H9 (cell line): ENCODE data around the gene PCDHGA8. TPM values are rescaled to one million over a fixed set of nuclear protein-coding genes. Genes with fewer than 3 reads are reported as not detected.
A peak's percentile ranks its signal among the peaks of the same experiment; 100 is the strongest.

ENCODE experiments used
- DNase-seq: peaks from one replicate; pipeline ENCODE4 v3.0.0-alpha.2; 2017
- H2AFZ ChIP-seq: one replicate; pipeline ENCODE4 v1.6.1; 2013; ENCODE audit warnings: mild to moderate bottlenecking, low read length, control low read depth, moderate library complexity
- H2AK5ac ChIP-seq: 2 replicates; pipeline ENCODE4 v1.6.1; 2013; ENCODE audit warnings: low read length, control low read depth, mixed read lengths; ENCODE audit not compliant: insufficient read length
- H2BK120ac ChIP-seq: one replicate; pipeline ENCODE4 v1.6.1; 2013; ENCODE audit warnings: low read depth, mild to moderate bottlenecking, low read length, control low read depth, inconsistent platforms; ENCODE audit not compliant: poor library complexity, severe bottlenecking
- H2BK12ac ChIP-seq: 2 replicates; pipeline ENCODE4 v1.6.1; 2013; ENCODE audit warnings: low read length, control low read depth, mixed read lengths, low read depth; ENCODE audit not compliant: insufficient read length
- H2BK15ac ChIP-seq: 2 replicates; pipeline ENCODE4 v1.6.1; 2013; ENCODE audit warnings: low read depth, low read length, control low read depth
- H2BK20ac ChIP-seq: one replicate; pipeline ENCODE4 v1.6.1; 2013; ENCODE audit warnings: low read depth, mild to moderate bottlenecking, low read length, control low read depth, inconsistent platforms; ENCODE audit not compliant: poor library complexity, severe bottlenecking
- H2BK5ac ChIP-seq: 2 replicates; pipeline ENCODE4 v1.6.1; 2013; ENCODE audit warnings: low read length, control low read depth, mixed read lengths; ENCODE audit not compliant: insufficient read length
- H3K14ac ChIP-seq: 2 replicates; pipeline ENCODE4 v1.6.1; 2013; ENCODE audit warnings: low read length, control low read depth; ENCODE audit not compliant: insufficient read depth
- H3K18ac ChIP-seq: 2 replicates; pipeline ENCODE4 v1.6.1; 2013; ENCODE audit warnings: low read depth, mild to moderate bottlenecking, mixed read lengths, low read length, control low read depth; ENCODE audit not compliant: insufficient read length
- H3K23ac ChIP-seq: 2 replicates; pipeline ENCODE4 v1.6.1; 2013; ENCODE audit warnings: low read length, control low read depth, mixed read lengths, low read depth; ENCODE audit not compliant: insufficient read length
- H3K23me2 ChIP-seq: 2 replicates; pipeline ENCODE4 v1.6.1; 2013; ENCODE audit warnings: low read depth, mild to moderate bottlenecking, mixed read lengths, low read length, control low read depth; ENCODE audit not compliant: insufficient read length, poor library complexity, severe bottlenecking
- H3K27ac ChIP-seq: 2 replicates; pipeline ENCODE4 v1.5.1; 2013; ENCODE audit warnings: low read length, control low read depth, mixed read lengths, low read depth; ENCODE audit not compliant: insufficient read length
- H3K27me3 ChIP-seq: 2 replicates; pipeline ENCODE4 v1.6.1; 2013; ENCODE audit warnings: low read length, control low read depth, inconsistent platforms; ENCODE audit not compliant: insufficient read depth
- H3K4ac ChIP-seq: 2 replicates; pipeline ENCODE4 v1.6.1; 2013; ENCODE audit warnings: low read depth, mild to moderate bottlenecking, control low read depth, inconsistent platforms, low read length, moderate library complexity
- H3K4me1 ChIP-seq: 2 replicates; pipeline ENCODE4 v1.6.1; 2013; ENCODE audit warnings: low read length, control low read depth, inconsistent platforms; ENCODE audit not compliant: insufficient read depth
- H3K4me2 ChIP-seq: 2 replicates; pipeline ENCODE4 v1.6.1; 2013; ENCODE audit warnings: low read length, control low read depth, mixed read lengths; ENCODE audit not compliant: insufficient read length, insufficient read depth
- H3K56ac ChIP-seq: 2 replicates; pipeline ENCODE4 v1.6.1; 2013; ENCODE audit warnings: low read depth, mild to moderate bottlenecking, mixed read lengths, low read length, control low read depth; ENCODE audit not compliant: insufficient read length
- H3K79me1 ChIP-seq: 2 replicates; pipeline ENCODE4 v1.6.1; 2013; ENCODE audit warnings: low read depth, mild to moderate bottlenecking, moderate library complexity, low read length, control low read depth, inconsistent platforms; ENCODE audit not compliant: insufficient read depth, poor library complexity, severe bottlenecking
- H3K79me2 ChIP-seq: 2 replicates; pipeline ENCODE4 v1.6.1; 2013; ENCODE audit warnings: low read length, control low read depth, inconsistent platforms; ENCODE audit not compliant: insufficient read depth
- H3K9ac ChIP-seq: 2 replicates; pipeline ENCODE4 v1.6.1; 2013; ENCODE audit warnings: low read length, control low read depth, mixed read lengths; ENCODE audit not compliant: insufficient read length; ENCODE audit errors: extremely low read depth
- H3K9me3 ChIP-seq: one replicate; pipeline ENCODE4 v1.6.1; 2013; ENCODE audit warnings: low read depth, low read length, inconsistent platforms; ENCODE audit not compliant: control insufficient read depth
- H3T11ph ChIP-seq: one replicate; pipeline ENCODE4 v1.6.1; 2013; ENCODE audit warnings: mild to moderate bottlenecking, low read length, control low read depth, inconsistent platforms
- H4K20me1 ChIP-seq: one replicate; pipeline ENCODE4 v1.6.1; 2013; ENCODE audit not compliant: control insufficient read depth, insufficient read length, insufficient read depth
- H4K5ac ChIP-seq: 2 replicates; pipeline ENCODE4 v1.6.1; 2013; ENCODE audit warnings: low read depth, mild to moderate bottlenecking, mixed read lengths, low read length, control low read depth; ENCODE audit not compliant: insufficient read length
- H4K8ac ChIP-seq: replicated peaks from 2 replicates; pipeline ENCODE4 v1.6.1; 2013; ENCODE audit warnings: low read length, control low read depth, mixed read lengths, low read depth; ENCODE audit not compliant: insufficient read length
- H4K91ac ChIP-seq: 2 replicates; pipeline ENCODE4 v1.6.1; 2013; ENCODE audit warnings: low read depth, mild to moderate bottlenecking, moderate library complexity, mixed read lengths, low read length, control low read depth; ENCODE audit not compliant: insufficient read length
- H3K27ac Mint-ChIP-seq, 3 experiments: 2 replicates in 2 of 3; 3 replicates in 1 of 3; pipeline ENCODE4 v1.8.0; 2020 to 2021; ENCODE audit warnings: mixed read lengths in 3 of 3, mild to moderate bottlenecking in 1 of 3, moderate library complexity in 1 of 3
- H3K27me3 Mint-ChIP-seq: 2 replicates; pipeline ENCODE4 v1.8.0; 2021; ENCODE audit warnings: low read depth, mild to moderate bottlenecking, moderate library complexity, mixed read lengths
- H3K36me3 Mint-ChIP-seq, 3 experiments: 2 replicates in 2 of 3; 3 replicates in 1 of 3; pipeline ENCODE4 v1.8.0; 2020 to 2021; ENCODE audit warnings: low read depth in 3 of 3, mixed read lengths in 3 of 3; ENCODE audit not compliant: insufficient read depth in 1 of 3
- H3K4me1 Mint-ChIP-seq, 2 experiments: 2 replicates each; pipeline ENCODE4 v1.8.0; 2020; ENCODE audit warnings: mixed read lengths in 2 of 2
- H3K4me3 Mint-ChIP-seq, 2 experiments: 2 replicates in 1 of 2; 3 replicates in 1 of 2; pipeline ENCODE4 v1.8.0; 2020 to 2021; ENCODE audit warnings: mild to moderate bottlenecking in 2 of 2, mixed read lengths in 2 of 2, moderate library complexity in 1 of 2
- H3K9me3 Mint-ChIP-seq, 2 experiments: 2 replicates in 1 of 2; 3 replicates in 1 of 2; pipeline ENCODE4 v1.8.0; 2020; ENCODE audit warnings: mild to moderate bottlenecking in 2 of 2, mixed read lengths in 2 of 2, moderate library complexity in 1 of 2
- WGBS: extraction: QIAGEN DNeasy Blood & Tissue Kit; methylation state at CpG from one replicate; pipeline ENCODE4 v1.1.7; 2013; ENCODE audit warnings: missing lambda C conversion rate, low lambda C conversion rate, mixed read lengths; ENCODE audit not compliant: insufficient read length; ENCODE audit errors: extremely low coverage; 5-methylcytosine and 5-hydroxymethylcytosine counted together
- total RNA-seq: library from RNA; stranded (reverse); gene quantifications from 2 replicates; pipeline ENCODE4 v1.2.1, GENCODE V29; 2021
- TF ChIP-seq, protein P1 (sequence below): fragments of 200-600 bp; sonication (generic); conservative IDR thresholded peaks from 3 replicates; pipeline ENCODE4 v1.8.0; 2021; ENCODE audit warnings: antibody characterized with exemption, mild to moderate bottlenecking

PCDHGA8 gene
- total RNA-seq, 1 experiment from 2014 or later, result 0.90 TPM

DNA sequence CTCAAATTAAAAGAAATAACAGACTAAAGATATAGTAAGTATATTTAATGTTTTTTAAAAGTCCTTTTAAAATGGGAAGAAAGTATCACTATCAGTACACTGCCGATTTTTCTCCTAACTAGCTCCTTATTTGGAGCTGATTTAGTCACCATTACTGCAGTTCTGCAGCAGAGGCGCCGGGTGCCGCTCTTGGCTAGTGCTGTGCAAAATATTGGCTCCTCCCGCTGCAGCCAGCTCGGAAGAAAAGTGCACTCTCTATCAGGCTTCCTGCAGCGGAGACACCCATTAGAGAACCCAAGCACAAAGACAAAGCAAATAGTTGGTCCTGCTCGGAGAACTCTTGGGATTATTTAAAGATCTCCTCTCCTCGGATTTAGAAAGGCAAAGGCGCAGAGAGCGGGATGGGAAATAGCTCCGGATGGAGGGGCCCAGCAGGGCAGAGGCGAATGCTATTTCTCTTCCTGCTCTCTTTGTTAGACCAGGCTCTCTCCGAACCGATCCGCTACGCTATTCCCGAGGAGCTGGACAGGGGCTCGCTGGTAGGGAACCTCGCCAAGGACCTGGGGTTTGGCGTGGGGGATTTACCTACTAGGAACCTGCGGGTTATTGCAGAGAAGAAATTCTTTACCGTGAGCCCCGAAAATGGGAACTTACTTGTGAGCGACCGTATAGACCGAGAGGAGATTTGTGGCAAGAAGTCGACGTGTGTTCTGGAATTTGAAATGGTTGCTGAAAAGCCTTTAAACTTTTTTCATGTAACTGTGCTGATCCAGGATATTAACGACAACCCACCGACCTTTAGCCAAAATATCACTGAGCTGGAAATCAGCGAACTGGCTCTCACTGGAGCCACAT lies 22.2 kb upstream of the PCDHGA8 start, which contains the start of gene PCDHGB3:
Gene PCDHGB3, plus strand, starts transcription at position 249 of the 855 bp plus-strand sequence. Its CDS starts 153 bp downstream, at position 402.
- TF ChIP-seq, protein P1, sequence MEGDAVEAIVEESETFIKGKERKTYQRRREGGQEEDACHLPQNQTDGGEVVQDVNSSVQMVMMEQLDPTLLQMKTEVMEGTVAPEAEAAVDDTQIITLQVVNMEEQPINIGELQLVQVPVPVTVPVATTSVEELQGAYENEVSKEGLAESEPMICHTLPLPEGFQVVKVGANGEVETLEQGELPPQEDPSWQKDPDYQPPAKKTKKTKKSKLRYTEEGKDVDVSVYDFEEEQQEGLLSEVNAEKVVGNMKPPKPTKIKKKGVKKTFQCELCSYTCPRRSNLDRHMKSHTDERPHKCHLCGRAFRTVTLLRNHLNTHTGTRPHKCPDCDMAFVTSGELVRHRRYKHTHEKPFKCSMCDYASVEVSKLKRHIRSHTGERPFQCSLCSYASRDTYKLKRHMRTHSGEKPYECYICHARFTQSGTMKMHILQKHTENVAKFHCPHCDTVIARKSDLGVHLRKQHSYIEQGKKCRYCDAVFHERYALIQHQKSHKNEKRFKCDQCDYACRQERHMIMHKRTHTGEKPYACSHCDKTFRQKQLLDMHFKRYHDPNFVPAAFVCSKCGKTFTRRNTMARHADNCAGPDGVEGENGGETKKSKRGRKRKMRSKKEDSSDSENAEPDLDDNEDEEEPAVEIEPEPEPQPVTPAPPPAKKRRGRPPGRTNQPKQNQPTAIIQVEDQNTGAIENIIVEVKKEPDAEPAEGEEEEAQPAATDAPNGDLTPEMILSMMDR, result peak; percentile 44; the same call in 2 of the 3 replicates
- H3K27ac Mint-ChIP-seq, result peak within 1 kb of the TSS in 1 of 3 experiments; percentile 34; a peak in 1 of 7 replicates
- no peaks in the 10 kb centered on the region for H3K79me2 ChIP-seq
- no peak within 1 kb of the TSS for H4K5ac ChIP-seq
- no peak within 1 kb of the TSS for H3K9ac ChIP-seq
- no peak within 1 kb of the TSS for H2BK12ac ChIP-seq
- peaks cover 35 to 50% (median 47%) of the 10 kb centered on the region in 3 experiments for H3K36me3 Mint-ChIP-seq
- H3K79me1 ChIP-seq, result no peaks in the 10 kb centered on the region
- H3K14ac ChIP-seq, result no peak within 1 kb of the TSS
- H2BK15ac ChIP-seq, result no peak within 1 kb of the TSS
- H3K9me3 Mint-ChIP-seq, result peaks cover 60 to 63% of the 10 kb centered on the region in 2 experiments
- DNase-seq, result peak; percentile 32
- H2AFZ ChIP-seq, result no peak within 1 kb of the TSS
- H3K4me1 ChIP-seq, result no peaks in the 10 kb centered on the region
- no peak within 1 kb of the TSS for H2BK20ac ChIP-seq
- no peak within 1 kb of the TSS for H3T11ph ChIP-seq
- no peak within 1 kb of the TSS for H3K18ac ChIP-seq
- no peak within 1 kb of the TSS for H3K56ac ChIP-seq
- no peak within 1 kb of the TSS for H3K4ac ChIP-seq
- H2BK5ac ChIP-seq, result no peak within 1 kb of the TSS
- H4K91ac ChIP-seq, result no peak within 1 kb of the TSS
- no peak within 1 kb of the TSS for H3K23ac ChIP-seq
- peaks cover 38% of the 10 kb centered on the region for H3K9me3 ChIP-seq
- no peak within 1 kb of the TSS for H4K8ac ChIP-seq
- no peaks in the 10 kb centered on the region for H4K20me1 ChIP-seq
- no peak within 1 kb of the TSS for H3K27ac ChIP-seq
- H3K4me2 ChIP-seq, result no peak within 1 kb of the TSS
- H2AK5ac ChIP-seq, result no peak within 1 kb of the TSS
- H3K27me3 Mint-ChIP-seq, result peaks cover 10% of the 10 kb centered on the region
- no peaks in the 10 kb centered on the region for H3K27me3 ChIP-seq
- no peak within 1 kb of the TSS for H2BK120ac ChIP-seq
- H3K4me3 Mint-ChIP-seq, result no peak within 1 kb of the TSS; a peak in 2 of 5 replicates
- H3K4me1 Mint-ChIP-seq, result no peaks in the 10 kb centered on the region
- WGBS, result no CpG with 5 or more reads among the region's 32 CpGs
- H3K23me2 ChIP-seq, result no peaks in the 10 kb centered on the region
